ENCODE results near the gene POLR2A.

POLR2A gene

DNA sequence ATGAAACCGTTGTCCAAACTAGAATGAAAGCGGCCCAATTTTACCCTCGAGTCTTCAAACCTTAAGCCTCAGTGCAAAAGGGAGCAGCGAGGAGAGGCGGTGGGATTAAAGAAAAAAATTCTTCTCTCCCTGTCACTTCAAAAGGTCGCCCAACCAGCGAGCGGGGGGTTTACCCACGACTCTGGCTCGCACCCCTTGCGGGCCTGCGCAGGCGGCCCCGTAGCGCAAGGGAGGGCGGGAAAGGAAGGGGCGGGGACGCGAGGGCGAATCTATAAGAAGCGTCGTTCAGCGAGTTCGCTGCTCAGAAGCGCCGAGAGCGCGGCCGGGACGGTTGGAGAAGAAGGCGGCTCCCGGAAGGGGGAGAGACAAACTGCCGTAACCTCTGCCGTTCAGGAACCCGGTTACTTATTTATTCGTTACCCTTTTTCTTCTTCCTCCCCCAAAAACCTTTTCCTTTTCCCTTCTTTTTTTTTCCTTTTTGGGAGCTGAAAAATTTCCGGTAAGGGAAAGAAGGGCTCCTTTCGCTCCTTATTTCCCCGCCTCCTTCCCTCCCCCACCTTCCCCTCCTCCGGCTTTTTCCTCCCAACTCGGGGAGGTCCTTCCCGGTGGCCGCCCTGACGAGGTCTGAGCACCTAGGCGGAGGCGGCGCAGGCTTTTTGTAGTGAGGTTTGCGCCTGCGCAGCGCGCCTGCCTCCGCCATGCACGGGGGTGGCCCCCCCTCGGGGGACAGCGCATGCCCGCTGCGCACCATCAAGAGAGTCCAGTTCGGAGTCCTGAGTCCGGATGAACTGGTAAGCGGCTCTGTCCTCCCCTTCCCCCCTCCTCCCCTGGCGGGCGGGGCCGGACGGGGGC, at the start of gene POLR2A:
POLR2A (plus strand) TSS at position 300 of the 852 bp plus-strand sequence.
- in situ Hi-C loops (cut with HindIII; ENCODE audit: low pct_unique_long_range_greater_than_20kb, low sequenced_read_pairs), result no loop called here
- TF ChIP-seq JUND (IDR thresholded peaks at IDR 0.05; ENCODE audit: low read depth), result no peak
- DNase-seq (ENCODE audit: low read depth in 1 of 2, low spot score in 1 of 2), result peak; percentile 79 to 97

GRCh38 chr17:7435676-7436555, 48.2 kb upstream of the POLR2A start:
- peak in 1 of 2 experiments; percentile 57 for DNase-seq (ENCODE audit: low read depth in 1 of 2, low spot score in 1 of 2)
- TF ChIP-seq JUND (IDR thresholded peaks at IDR 0.05; ENCODE audit: low read depth), result no peak
- in situ Hi-C loops (cut with HindIII; ENCODE audit: low pct_unique_long_range_greater_than_20kb, low sequenced_read_pairs), result no loop called here

DNA sequence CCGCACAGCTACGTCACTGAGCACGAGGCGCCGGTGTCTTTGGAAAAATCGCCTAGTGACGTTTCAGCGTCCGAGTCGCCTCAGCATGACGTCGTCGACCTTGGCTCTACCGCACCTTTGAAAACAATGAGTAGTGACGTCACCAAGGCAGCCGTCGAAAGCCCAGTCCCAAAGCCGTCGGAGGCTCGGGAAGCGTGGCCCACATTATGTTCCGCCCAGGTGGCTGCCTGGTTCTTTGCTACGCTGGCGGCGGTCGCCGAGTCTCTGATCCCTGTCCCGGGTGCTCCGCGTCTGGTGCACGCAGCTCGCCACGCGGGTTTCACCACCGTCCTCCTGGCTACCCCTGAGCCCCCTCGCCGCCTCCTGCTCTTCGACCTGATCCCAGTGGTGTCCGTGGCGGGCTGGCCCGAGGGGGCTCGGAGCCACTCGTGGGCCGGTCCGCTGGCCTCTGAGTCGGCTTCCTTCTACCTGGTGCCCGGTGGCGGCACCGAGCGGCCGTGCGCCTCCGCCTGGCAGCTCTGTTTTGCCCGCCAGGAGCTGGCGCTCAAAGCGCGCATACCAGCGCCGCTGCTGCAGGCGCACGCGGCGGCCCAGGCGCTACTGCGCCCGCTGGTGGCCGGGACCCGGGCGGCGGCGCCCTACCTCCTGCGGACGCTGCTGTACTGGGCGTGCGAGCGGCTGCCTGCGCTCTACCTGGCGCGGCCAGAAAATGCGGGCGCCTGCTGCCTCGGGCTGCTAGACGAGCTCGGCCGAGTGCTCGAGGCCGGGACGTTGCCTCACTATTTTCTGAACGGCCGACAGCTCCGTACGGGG, 47.4 kb upstream of the POLR2A start:
- in situ Hi-C loops (cut with HindIII; ENCODE audit: low pct_unique_long_range_greater_than_20kb, low sequenced_read_pairs), result no loop called here
- TF ChIP-seq JUND (IDR thresholded peaks at IDR 0.05; ENCODE audit: low read depth), result no peak
- DNase-seq (ENCODE audit: low read depth in 1 of 2, low spot score in 1 of 2), result peak; percentile 65 to 89

DNA sequence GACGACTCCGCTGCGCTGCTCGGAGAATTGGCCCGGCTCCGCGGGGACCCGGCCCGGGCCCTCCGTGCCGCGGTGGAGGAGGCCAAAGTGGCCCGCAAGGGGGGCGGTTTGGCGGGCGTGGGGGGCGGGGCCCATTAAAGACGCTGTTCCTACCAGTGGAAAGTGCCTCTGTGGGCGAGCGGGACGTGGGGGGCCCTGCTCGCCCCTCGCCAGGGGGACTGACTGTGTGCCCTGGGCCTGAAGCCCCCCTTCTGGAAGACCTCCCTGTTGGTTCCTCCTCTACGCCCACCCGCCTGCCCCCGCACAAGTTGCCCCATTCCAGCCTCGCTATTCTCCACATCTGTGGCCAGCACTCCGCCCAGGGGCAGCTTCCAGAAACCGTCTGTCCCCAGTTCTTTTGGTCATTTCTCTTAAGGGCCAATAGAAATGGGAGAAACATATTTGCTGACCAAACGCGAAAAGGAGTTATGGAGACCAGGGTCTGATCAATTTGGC, 46.8 kb upstream of the POLR2A start:
- no peak for TF ChIP-seq JUND (IDR thresholded peaks at IDR 0.05; ENCODE audit: low read depth)
- DNase-seq (ENCODE audit: low read depth in 1 of 2, low spot score in 1 of 2), result no peak
- in situ Hi-C loops (cut with HindIII; ENCODE audit: low pct_unique_long_range_greater_than_20kb, low sequenced_read_pairs), result no loop called here

GRCh38 chr17:7437950-7438614, 46.1 kb upstream of the POLR2A start:
- DNase-seq (ENCODE audit: low read depth in 1 of 2, low spot score in 1 of 2), result no peak
- no peak for TF ChIP-seq JUND (IDR thresholded peaks at IDR 0.05; ENCODE audit: low read depth)
- in situ Hi-C loops (cut with HindIII; ENCODE audit: low pct_unique_long_range_greater_than_20kb, low sequenced_read_pairs), result no loop called here

DNA sequence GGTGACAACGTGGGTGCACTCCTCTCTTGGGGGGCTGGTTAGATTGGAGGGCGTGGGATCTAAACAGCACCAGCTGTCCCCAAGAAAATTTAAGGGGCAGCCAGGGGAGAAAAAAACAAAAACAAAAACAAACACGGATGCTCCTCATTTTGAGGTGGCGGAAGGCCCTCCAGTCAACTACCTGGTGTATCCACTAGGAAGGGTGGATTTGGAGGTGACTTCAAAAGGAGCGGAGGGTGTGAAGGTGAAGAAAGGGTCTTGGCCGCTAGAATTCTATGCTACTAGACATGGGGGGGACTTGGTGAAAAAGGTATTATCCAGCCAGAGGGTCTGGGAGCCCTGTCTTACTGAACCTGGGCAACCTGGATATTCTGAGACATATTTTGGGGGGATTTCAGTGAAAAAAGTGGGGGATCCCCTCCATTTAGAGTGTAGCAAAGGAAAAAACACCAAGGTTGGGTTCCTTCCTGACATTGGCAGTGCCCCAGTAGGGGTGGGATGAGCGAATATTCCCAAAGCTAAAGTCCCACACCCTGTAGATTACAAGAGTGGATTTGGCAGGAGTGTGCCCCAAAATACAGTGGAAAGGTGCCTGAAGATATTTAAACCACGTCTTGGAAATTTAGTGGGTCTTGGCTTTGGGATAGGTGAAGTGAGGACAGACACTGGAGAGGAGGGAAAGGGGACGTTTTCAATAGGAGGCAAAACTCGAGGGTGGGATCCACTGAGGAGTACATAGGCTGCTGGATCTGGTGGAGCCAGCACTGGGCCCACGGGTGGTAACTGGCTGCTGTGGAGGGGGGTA, 45.3 kb upstream of the POLR2A start:
- DNase-seq (ENCODE audit: low read depth in 1 of 2, low spot score in 1 of 2), result no peak
- no peak for TF ChIP-seq JUND (IDR thresholded peaks at IDR 0.05; ENCODE audit: low read depth)
- in situ Hi-C loops (cut with HindIII; ENCODE audit: low pct_unique_long_range_greater_than_20kb, low sequenced_read_pairs), result no loop called here

- in situ Hi-C loops (cut with HindIII; ENCODE audit: low pct_unique_long_range_greater_than_20kb, low sequenced_read_pairs), result no loop called here
- no peak for TF ChIP-seq JUND (IDR thresholded peaks at IDR 0.05; ENCODE audit: low read depth)
- DNase-seq (ENCODE audit: low read depth in 1 of 2, low spot score in 1 of 2), result no peak
These were observed 44.6 kb upstream of the POLR2A start, which contains the start of gene FGF11 for GRCh38 chr17:7439462-7440112. FGF11 (plus strand) TSS chr17:7439512; CDS start chr17:7439621, 109 bp downstream.

DNA sequence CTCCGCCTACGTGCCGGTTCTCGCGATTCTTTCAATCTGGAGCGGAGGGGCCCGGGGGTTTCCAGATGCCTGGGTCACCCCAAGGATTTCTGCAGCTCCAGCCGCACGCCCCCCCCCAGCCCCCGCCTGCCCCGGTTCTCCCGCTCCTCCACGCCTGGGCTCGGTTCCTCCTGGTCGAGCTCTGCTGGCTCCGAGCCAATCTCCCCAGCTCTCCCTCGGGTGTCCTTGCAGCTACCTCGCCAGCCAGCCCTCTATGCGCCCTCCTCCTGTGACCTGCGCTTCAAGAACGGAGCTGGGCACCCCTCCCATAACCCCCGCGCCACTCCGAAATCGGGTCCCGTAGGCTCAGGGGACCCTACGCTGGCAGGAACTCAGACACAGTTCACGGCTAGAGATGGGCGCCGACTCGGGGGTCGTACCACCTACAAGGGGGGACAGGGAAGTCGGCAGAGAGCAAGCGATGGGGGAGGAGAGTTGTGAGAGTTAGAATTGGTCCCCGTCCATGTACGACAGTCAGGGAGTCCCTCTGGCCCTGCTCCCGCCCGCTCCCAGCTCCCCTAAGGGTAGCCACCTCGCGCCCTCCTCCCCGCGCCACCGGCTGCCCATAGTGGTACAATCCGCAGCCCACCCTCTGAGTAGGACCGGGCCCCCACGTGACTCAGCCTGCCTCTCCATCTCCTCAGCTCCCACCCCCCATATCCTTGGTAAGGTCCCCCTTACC, 43.9 kb upstream of the POLR2A start:
- peak; percentile 32 to 58 for DNase-seq (ENCODE audit: low read depth in 1 of 2, low spot score in 1 of 2)
- in situ Hi-C loops (cut with HindIII; ENCODE audit: low pct_unique_long_range_greater_than_20kb, low sequenced_read_pairs), result no loop called here
- no peak for TF ChIP-seq JUND (IDR thresholded peaks at IDR 0.05; ENCODE audit: low read depth)

GRCh38 chr17:7440834-7441195, 43.4 kb upstream of the POLR2A start:
- in situ Hi-C loops (cut with HindIII; ENCODE audit: low pct_unique_long_range_greater_than_20kb, low sequenced_read_pairs), result no loop called here
- DNase-seq (ENCODE audit: low read depth in 1 of 2, low spot score in 1 of 2), result no peak
- no peak for TF ChIP-seq JUND (IDR thresholded peaks at IDR 0.05; ENCODE audit: low read depth)

DNA sequence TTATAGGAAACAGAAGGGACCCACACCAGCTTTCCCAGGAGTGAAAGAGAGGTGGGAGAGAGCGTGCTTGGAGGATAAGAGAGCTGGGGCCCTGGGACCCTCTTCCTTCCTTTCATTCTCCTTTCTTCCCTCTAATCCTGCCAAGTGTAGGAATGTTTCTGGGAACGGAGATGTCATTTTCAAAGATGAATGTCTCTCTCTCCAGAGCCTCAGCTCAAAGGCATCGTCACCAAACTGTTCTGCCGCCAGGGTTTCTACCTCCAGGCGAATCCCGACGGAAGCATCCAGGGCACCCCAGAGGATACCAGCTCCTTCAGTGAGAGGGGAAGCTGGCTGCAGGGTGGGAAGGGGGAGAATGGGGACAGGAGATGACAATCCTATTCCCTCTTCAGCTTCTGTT, 42.9 kb upstream of the POLR2A start:
- DNase-seq (ENCODE audit: low read depth in 1 of 2, low spot score in 1 of 2), result no peak
- in situ Hi-C loops (cut with HindIII; ENCODE audit: low pct_unique_long_range_greater_than_20kb, low sequenced_read_pairs), result no loop called here
- TF ChIP-seq JUND (IDR thresholded peaks at IDR 0.05; ENCODE audit: low read depth), result no peak

Data from T47D (cell line).